BE2C (cell line): ENCODE measurements around the gene HLA-E.
"Not testable (repeated sequence)": the region's sequence is repeated elsewhere in the genome, so short reads cannot be mapped to it uniquely, and the experiment has no call there.

ENCODE experiments used
- DNase-seq: peaks from one replicate; pipeline ENCODE4 v3.0.0-alpha.2; 2020
- H3K27me3 ChIP-seq: fragments of 250-450 bp; sonication (Bioruptor Pico); 2 replicates; pipeline ENCODE4 v1.5.1; 2020; ENCODE audit warnings: mild to moderate bottlenecking
- H3K36me3 ChIP-seq: fragments of 250-450 bp; sonication (Bioruptor Pico); 2 replicates; pipeline ENCODE4 v1.5.1; 2020; ENCODE audit warnings: mild to moderate bottlenecking
- H3K4me1 ChIP-seq: fragments of 250-450 bp; sonication (Bioruptor Pico); 2 replicates; pipeline ENCODE4 v1.5.1; 2020
- H3K4me3 ChIP-seq: 2 replicates; pipeline ENCODE4 v1.5.1; 2011; ENCODE audit warnings: low read depth, low read length
- H3K9me3 ChIP-seq: fragments of 250-450 bp; sonication (Bioruptor Pico); 2 replicates; pipeline ENCODE4 v1.5.1; 2020
- TF ChIP-seq, protein P1 (sequence below): IDR thresholded peaks from 2 replicates; pipeline ENCODE4 v1.5.1; 2012; ENCODE audit warnings: mild to moderate bottlenecking, low read depth, low read length

The HLA-E gene

DNA sequence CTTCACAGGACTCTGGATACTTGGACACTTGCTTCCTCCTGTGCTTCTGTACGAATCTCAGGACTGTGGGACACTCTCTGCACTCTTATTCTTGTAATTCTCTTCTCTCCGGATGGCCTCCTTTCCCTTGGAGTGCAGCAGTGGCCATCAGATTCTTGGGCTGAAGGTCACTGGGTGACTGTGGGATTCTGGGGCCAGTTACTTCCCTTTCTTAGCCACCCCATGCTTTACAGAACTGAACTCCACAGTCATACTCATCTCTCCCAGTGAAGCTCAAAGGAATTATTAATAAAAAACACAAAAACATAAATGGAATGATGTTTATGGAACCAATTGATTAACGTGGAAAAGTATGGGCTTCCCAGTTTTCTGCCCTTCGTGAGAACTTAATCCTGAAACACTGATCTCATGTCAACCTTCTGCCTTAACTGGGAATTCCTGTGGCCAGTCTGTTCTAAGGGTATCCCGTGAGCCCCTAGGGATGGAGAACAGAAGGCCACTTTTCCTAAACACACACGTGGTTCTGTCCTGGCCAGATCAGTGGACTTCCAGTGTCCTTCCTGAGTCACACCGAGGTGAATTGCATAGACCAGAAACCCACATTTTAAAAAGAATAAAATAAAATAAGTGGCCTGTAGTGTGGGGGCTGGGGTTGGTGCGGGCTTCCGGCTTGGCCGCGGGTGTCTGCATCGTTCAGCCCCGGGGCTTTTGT lies 23.6 kb upstream of the HLA-E start:
- no peak for DNase-seq
- H3K9me3 ChIP-seq, result no peaks in the 10 kb centered on the region
- H3K36me3 ChIP-seq, result no peaks in the 10 kb centered on the region
- H3K27me3 ChIP-seq, result peaks cover 90% of the 10 kb centered on the region
- TF ChIP-seq, protein P1, sequence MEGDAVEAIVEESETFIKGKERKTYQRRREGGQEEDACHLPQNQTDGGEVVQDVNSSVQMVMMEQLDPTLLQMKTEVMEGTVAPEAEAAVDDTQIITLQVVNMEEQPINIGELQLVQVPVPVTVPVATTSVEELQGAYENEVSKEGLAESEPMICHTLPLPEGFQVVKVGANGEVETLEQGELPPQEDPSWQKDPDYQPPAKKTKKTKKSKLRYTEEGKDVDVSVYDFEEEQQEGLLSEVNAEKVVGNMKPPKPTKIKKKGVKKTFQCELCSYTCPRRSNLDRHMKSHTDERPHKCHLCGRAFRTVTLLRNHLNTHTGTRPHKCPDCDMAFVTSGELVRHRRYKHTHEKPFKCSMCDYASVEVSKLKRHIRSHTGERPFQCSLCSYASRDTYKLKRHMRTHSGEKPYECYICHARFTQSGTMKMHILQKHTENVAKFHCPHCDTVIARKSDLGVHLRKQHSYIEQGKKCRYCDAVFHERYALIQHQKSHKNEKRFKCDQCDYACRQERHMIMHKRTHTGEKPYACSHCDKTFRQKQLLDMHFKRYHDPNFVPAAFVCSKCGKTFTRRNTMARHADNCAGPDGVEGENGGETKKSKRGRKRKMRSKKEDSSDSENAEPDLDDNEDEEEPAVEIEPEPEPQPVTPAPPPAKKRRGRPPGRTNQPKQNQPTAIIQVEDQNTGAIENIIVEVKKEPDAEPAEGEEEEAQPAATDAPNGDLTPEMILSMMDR, result no peak
- H3K4me1 ChIP-seq, result no peaks in the 10 kb centered on the region
- no peak overlapping the region for H3K4me3 ChIP-seq

DNA sequence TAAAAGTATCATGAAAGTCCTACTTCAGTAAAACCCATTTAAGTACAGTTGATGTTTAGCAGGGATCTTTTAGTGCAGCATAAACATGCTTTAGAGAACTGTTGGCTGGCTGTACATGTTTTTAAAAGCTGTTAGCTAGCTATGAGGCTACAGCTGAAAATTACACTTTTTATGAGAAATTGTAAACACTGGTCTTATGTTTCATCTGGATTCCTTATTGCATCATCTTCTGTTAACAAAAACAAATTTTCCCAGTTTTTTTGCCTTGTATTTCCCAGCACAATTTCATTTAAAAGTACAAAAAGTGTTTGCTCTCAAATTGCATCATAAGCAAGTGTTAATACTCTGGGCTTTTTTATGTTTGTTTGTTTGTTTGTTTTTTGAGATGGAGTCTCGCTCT lies 18.3 kb upstream of the HLA-E start:
- TF ChIP-seq, protein P1, result no peak
- H3K27me3 ChIP-seq, result peaks cover 57% of the 10 kb centered on the region

DNA sequence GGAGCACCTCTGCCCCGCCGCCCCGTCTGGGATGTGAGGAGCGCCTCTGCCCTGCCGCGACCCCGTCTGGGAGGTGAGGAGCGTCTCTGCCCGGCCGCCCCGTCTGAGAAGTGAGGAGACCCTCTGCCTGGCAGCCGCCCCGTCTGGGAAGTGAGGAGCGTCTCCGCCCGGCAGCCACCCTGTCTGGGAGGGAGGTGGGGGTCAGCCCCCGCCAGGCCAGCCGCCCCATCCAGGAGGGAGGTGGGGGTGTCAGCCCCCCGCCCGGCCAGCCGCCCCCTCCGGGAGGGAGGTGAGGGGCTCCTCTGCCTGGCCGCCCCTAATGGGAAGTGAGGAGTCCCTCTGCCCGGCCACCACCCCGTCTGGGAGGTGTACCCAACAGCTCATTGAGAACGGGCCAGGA lies 14.2 kb upstream of the HLA-E start:
- not testable (repeated sequence) for H3K9me3 ChIP-seq, H3K36me3 ChIP-seq, DNase-seq, H3K4me1 ChIP-seq, H3K4me3 ChIP-seq
- peaks cover 53% of the 10 kb centered on the region for H3K27me3 ChIP-seq

More for the DNA sequence above, 18.3 kb upstream of the HLA-E start:
- no peaks in the 10 kb centered on the region for H3K36me3 ChIP-seq
- H3K9me3 ChIP-seq, result no peaks in the 10 kb centered on the region
- no peak overlapping the region for H3K4me3 ChIP-seq
- no peak for DNase-seq
- no peaks in the 10 kb centered on the region for H3K4me1 ChIP-seq

DNA sequence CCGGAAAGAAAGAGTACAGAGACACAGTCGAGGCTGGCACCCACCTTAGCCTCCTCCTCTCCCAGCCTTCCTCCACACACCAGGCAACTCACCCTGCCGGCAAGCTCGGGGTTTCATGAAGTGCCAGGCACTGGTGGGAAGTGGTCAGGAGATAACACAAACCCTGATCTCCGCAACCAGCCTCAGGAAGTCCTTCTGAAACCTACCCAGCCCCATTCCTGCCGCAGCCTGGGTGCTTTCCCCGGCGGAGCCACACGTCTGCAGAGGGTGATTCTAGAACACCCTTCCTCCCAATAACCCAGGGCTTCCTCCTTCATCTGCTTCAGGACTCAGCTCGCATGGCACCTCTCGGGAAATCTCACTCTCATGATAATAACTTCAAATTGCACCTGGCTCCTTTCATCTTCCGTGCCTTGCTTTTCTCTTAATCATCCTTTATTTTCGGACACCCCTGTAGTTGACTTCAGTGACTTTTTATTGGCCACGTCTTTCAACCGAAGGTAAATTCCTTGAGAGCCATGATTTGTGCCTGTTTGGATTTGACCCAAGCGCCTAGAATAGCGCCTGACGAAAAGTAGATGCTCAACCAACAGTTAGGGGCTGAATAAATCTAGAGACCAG lies 8.7 kb upstream of the HLA-E start:
- Histone ChIP-seq H3K36me3 (no peaks in the 10 kb centered on the region), H3K4me3 (no peak overlapping the region), H3K27me3 (peaks cover 57% of the 10 kb centered on the region), H3K9me3 (no peaks in the 10 kb centered on the region), H3K4me1 (no peaks in the 10 kb centered on the region)
- TF ChIP-seq, protein P1, result no peak
- no peak for DNase-seq

DNA sequence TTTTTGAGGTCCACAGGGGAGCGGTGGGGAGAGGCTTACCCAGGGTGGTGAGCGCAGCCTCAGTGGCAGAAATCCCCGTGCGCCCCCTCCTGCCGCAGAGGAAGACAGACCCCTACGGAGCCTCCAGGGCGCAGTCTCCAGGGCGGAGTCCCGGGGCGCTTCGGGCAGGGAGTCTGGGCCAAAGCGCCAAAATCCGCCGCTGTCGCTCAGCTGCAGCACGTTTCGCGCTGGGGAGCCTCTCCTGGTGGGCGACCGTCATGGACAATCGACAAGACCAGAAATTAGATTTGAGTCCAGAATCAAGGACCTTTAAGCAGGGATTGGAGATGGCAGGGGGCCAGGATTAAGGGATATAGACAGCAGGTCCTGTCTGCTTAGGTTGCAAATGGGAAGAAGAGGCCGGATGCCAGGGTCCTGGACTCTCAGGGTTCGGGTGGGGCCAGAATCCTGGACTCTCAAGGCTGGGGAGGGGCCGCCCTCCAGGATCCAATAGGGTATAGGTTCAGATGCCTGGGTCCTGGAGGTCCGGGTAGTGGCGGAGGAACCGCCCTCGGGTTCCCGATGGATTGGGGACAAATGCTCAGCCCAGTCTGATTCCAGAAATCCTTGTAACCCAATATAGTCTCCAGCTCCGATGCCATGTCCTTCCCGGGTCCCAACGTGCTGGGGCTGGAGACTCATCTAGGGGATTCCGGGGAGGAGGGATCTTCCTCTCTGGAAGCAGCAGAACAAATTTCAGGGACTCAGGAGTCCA lies 7.9 kb upstream of the HLA-E start:
- Histone ChIP-seq H3K9me3 (no peaks in the 10 kb centered on the region), H3K36me3 (no peaks in the 10 kb centered on the region), H3K4me3 (no peak overlapping the region), H3K4me1 (no peaks in the 10 kb centered on the region), H3K27me3 (peaks cover 64% of the 10 kb centered on the region)
- TF ChIP-seq, protein P1, result no peak
- no peak for DNase-seq

DNA sequence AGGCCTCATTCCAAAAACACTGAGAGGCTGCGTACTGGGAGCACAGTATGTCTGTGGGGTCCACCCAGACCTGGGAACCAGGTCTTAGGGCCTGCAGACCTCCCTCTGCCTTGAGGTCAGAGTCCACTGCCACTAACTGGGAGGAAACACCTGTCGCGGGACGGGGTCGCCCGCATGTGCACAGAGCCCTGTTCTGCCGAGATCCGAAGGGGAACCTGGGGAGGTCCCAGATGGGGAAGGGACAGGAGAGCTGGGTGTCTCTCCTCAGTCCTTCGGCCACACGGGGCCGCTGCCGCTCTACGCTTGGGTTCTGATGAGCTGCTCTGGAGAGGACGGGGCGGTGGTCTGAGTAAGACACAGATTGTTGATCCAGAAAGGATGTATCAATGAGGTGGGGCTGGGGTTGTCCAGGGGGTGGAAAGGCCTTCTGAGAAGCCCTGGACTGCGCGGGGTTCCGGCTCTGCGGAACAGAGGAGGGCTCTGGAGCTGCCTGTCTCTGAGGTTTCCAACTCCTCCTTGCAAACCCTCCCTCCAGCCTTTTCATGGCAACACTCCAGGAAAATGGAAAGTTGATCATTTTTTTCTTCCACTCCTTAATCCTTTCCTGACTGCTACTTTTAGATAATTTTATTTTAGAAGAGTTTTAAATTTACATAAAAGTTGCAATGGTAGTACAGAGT lies 7.2 kb upstream of the HLA-E start:
- H3K9me3 ChIP-seq, H3K36me3 ChIP-seq, H3K4me3 ChIP-seq, H3K4me1 ChIP-seq: not testable (repeated sequence)
- H3K27me3 ChIP-seq, result peaks cover 67% of the 10 kb centered on the region
- peak; percentile 82 for DNase-seq
- TF ChIP-seq, protein P1, result peak; percentile 75
